Kidney epithelial cell (primary cell): ENCODE measurements around the gene CYBRD1. TPM values are rescaled to one million over a fixed set of nuclear protein-coding genes. Genes with fewer than 3 reads are reported as not detected.
A peak's percentile ranks its signal among the peaks of the same experiment; 100 is the strongest.

Experiments used
- DNase-seq: peaks from one replicate; pipeline ENCODE4 v3.0.0-alpha.2; 2010; ENCODE audit warnings: low read depth
- H3K27me3 ChIP-seq: 2 replicates; pipeline ENCODE4 v1.6.0; 2011; ENCODE audit warnings: low read length; ENCODE audit not compliant: control insufficient read depth, insufficient read depth
- H3K36me3 ChIP-seq: 2 replicates; pipeline ENCODE4 v1.5.1; 2011; ENCODE audit warnings: low read length; ENCODE audit not compliant: control insufficient read depth, insufficient read depth
- H3K4me3 ChIP-seq: 2 replicates; pipeline ENCODE4 v1.5.1; 2011; ENCODE audit warnings: low read depth, mild to moderate bottlenecking, control low read depth, low read length
- CTCF ChIP-seq: IDR thresholded peaks from 2 replicates; pipeline ENCODE4 v1.5.1; 2011; ENCODE audit warnings: mild to moderate bottlenecking, moderate library complexity, low read length, control low read depth, inconsistent platforms; ENCODE audit not compliant: insufficient read depth, poor library complexity, severe bottlenecking
- total RNA-seq: library from RNA; depleted of rRNA; stranded (reverse); fragments of >200 nt; gene quantifications from 2 replicates; pipeline ENCODE4 v1.2.3, GENCODE V29; 2015

CYBRD1 gene
- total RNA-seq, 1 donor from 2014 or later, result 6.8 TPM

GRCh38 chr2:171590116-171590515 is 67.8 kb downstream of the CYBRD1 start:
- H3K4me3 ChIP-seq, result no peak overlapping the region
- TF ChIP-seq CTCF, result no peak
- no peaks in the 10 kb centered on the region for H3K27me3 ChIP-seq
- no peak for DNase-seq
- H3K36me3 ChIP-seq, result no peaks in the 10 kb centered on the region

GRCh38 chr2:171592036-171592555 is 69.8 kb downstream of the CYBRD1 start:
- H3K27me3 ChIP-seq, result no peaks in the 10 kb centered on the region
- TF ChIP-seq CTCF, result no peak
- H3K4me3 ChIP-seq, result no peak overlapping the region
- DNase-seq, result no peak
- H3K36me3 ChIP-seq, result no peaks in the 10 kb centered on the region

GRCh38 chr2:171595456-171595855 is 73.2 kb downstream of the CYBRD1 start:
- no peaks in the 10 kb centered on the region for H3K27me3 ChIP-seq
- no peak for TF ChIP-seq CTCF
- no peak for DNase-seq
- no peaks in the 10 kb centered on the region for H3K36me3 ChIP-seq
- H3K4me3 ChIP-seq, result no peak overlapping the region

GRCh38 chr2:171595896-171596295 is 73.6 kb downstream of the CYBRD1 start:
- TF ChIP-seq CTCF, result no peak
- no peak overlapping the region for H3K4me3 ChIP-seq
- no peaks in the 10 kb centered on the region for H3K36me3 ChIP-seq
- DNase-seq, result peak; percentile 54
- no peaks in the 10 kb centered on the region for H3K27me3 ChIP-seq

GRCh38 chr2:171598713-171599319 is 76.5 kb downstream of the CYBRD1 start:
- no peak overlapping the region for H3K4me3 ChIP-seq
- DNase-seq, result peak; percentile 31
- H3K36me3 ChIP-seq, result no peaks in the 10 kb centered on the region
- peak; percentile 77 for TF ChIP-seq CTCF
- no peaks in the 10 kb centered on the region for H3K27me3 ChIP-seq

- no peaks in the 10 kb centered on the region for H3K36me3 ChIP-seq
- DNase-seq, result no peak
- no peaks in the 10 kb centered on the region for H3K27me3 ChIP-seq
- no peak overlapping the region for H3K4me3 ChIP-seq
- no peak for TF ChIP-seq CTCF
Observed at GRCh38 chr2:171600126-171600525, 77.9 kb downstream of the CYBRD1 start.
